K562 (cell line): Measurements from ENCODE around the gene FSTL4. TPM values are rescaled to one million over a fixed set of nuclear protein-coding genes. Genes with fewer than 3 reads are reported as not detected.

Experiments
- ASH1L ChIP-seq: fragments of 450-650 bp; IDR thresholded peaks from 2 replicates; pipeline ENCODE4 v1.6.1; 2018; ENCODE audit warnings: borderline replicate concordance, mild to moderate bottlenecking, low read depth; ENCODE audit not compliant: partially characterized antibody
- ATF4 ChIP-seq: fragments of 450-650 bp; formaldehyde crosslinking; IDR thresholded peaks from 2 replicates; pipeline ENCODE4 v1.4.0; 2022; ENCODE audit warnings: mild to moderate bottlenecking, moderate library complexity
- BCL6 ChIP-seq: fragments of 250-450 bp; sonication (Bioruptor Pico); IDR thresholded peaks from 2 replicates; pipeline ENCODE4 v1.4.0; 2020
- CEBPB ChIP-seq: fragments of 450-650 bp; IDR thresholded peaks from 2 replicates; pipeline ENCODE4 v1.6.1; 2016; ENCODE audit warnings: missing genetic modification characterization, missing compliant biosample characterization
- CTCFL ChIP-seq: IDR thresholded peaks from 2 replicates; pipeline ENCODE4 v1.6.1; 2011; ENCODE audit warnings: borderline replicate concordance, low read depth, mild to moderate bottlenecking, moderate library complexity, low read length; ENCODE audit not compliant: insufficient read depth, poor library complexity, severe bottlenecking
- ETV1 ChIP-seq: fragments of 450-650 bp; conservative IDR thresholded peaks from 2 replicates; pipeline ENCODE4 v1.6.1; 2016; ENCODE audit warnings: missing genetic modification characterization, control low read depth, low read depth, missing compliant biosample characterization
- GABPA ChIP-seq: fragments of 200-800 bp; sonication (Bioruptor generic); conservative IDR thresholded peaks from 2 replicates; pipeline ENCODE4 v1.6.1; 2016; ENCODE audit warnings: low read depth, missing genetic modification characterization, missing compliant biosample characterization
- JUND ChIP-seq, 2 experiments: IDR thresholded peaks; 2 replicates in 1 of 2; 3 replicates in 1 of 2; pipeline ENCODE4 v1.6.1; 2011; ENCODE audit warnings: borderline replicate concordance in 2 of 2, low read depth in 2 of 2, low read length in 2 of 2, improper control_type of control experiment in 1 of 2, missing biosample characterization in 1 of 2, missing genetic modification characterization in 1 of 2, missing genetic modification reagents in 1 of 2
- KLF6 ChIP-seq: fragments of 250-450 bp; sonication (Bioruptor Pico); IDR thresholded peaks from 2 replicates; pipeline ENCODE4 v1.4.0; 2020; ENCODE audit warnings: mild to moderate bottlenecking, moderate library complexity, borderline replicate concordance
- MBD2 ChIP-seq: sonication (generic); IDR thresholded peaks from 2 replicates; pipeline ENCODE4 v1.6.1; 2016; ENCODE audit warnings: low read depth, borderline replicate concordance
- NBN ChIP-seq: fragments of 450-650 bp; IDR thresholded peaks from 2 replicates; pipeline ENCODE4 v1.6.1; 2016; ENCODE audit warnings: low read depth, mild to moderate bottlenecking
- NR2C2 ChIP-seq, 2 experiments: fragments of 200-800 bp in 1 of 2; sonication (Bioruptor generic) in 1 of 2; sonication (generic) in 1 of 2; formaldehyde crosslinking in 1 of 2; IDR thresholded peaks; 2 replicates each; pipeline versions ENCODE4 v1.6.1 to v1.8.0; 2016 to 2022; ENCODE audit warnings: mild to moderate bottlenecking in 1 of 2, missing compliant biosample characterization in 1 of 2, missing genetic modification characterization in 1 of 2, missing genetic modification reagents in 1 of 2
- RBM17 ChIP-seq: fragments of 200-400 bp; formaldehyde crosslinking; IDR thresholded peaks from 2 replicates; pipeline ENCODE4 v1.6.1; 2017; ENCODE audit warnings: low read depth, mild to moderate bottlenecking, low read length, borderline replicate concordance
- RCOR1 ChIP-seq, 2 experiments: IDR thresholded peaks; 2 replicates each; pipeline ENCODE4 v1.6.1; 2012; ENCODE audit warnings: low read depth in 2 of 2, low read length in 2 of 2, borderline replicate concordance in 1 of 2, improper control_type of control experiment in 1 of 2
- XRCC4 ChIP-seq: IDR thresholded peaks from one replicate; pipeline ENCODE4 v1.6.1; 2011; ENCODE audit not compliant: insufficient read depth, insufficient read length; ENCODE audit errors: extremely low read depth
- ZC3H11A ChIP-seq: IDR thresholded peaks from 2 replicates; pipeline ENCODE4 v1.6.1; 2012; ENCODE audit warnings: low read depth, low read length, improper control_type of control experiment
- ZNF395 ChIP-seq: fragments of 200-800 bp; sonication (Bioruptor generic); IDR thresholded peaks from 2 replicates; pipeline ENCODE4 v1.6.1; 2017; ENCODE audit warnings: missing genetic modification characterization, missing compliant biosample characterization
- ZNF584 ChIP-seq: fragments of 200-800 bp; sonication (Bioruptor generic); IDR thresholded peaks from 2 replicates; pipeline ENCODE4 v1.6.1; 2016; ENCODE audit warnings: low read depth, mild to moderate bottlenecking, missing genetic modification characterization, missing compliant biosample characterization
- ZNF589 ChIP-seq: fragments of 200-800 bp; sonication (Bioruptor generic); IDR thresholded peaks from 2 replicates; pipeline ENCODE4 v1.6.1; 2016; ENCODE audit warnings: low read depth, missing genetic modification characterization, missing compliant biosample characterization
- polyA plus RNA-seq, 8 experiments: library from polyadenylated mRNA; depleted of rRNA in 4 of 8; stranded (reverse) in 5 of 8; unstranded in 3 of 8; fragments of >200 nt; fragmentation: Nextera tagmentation in 2 of 8; fragmentation: Illumina TruSeq in 1 of 8; extraction: Ambion mirVana in 2 of 8; extraction: Trizol in 1 of 8; gene quantifications; 2 replicates each; pipeline versions ENCODE4 v1.2.1 to v1.2.3, GENCODE V29; 2011 to 2014; ENCODE audit warnings: inconsistent platforms in 1 of 8, missing spikeins in 1 of 8
- total RNA-seq, 7 experiments: library from RNA; depleted of rRNA in 6 of 7; stranded (reverse); fragments of >200 nt in 6 of 7; fragmentation: Illumina TruSeq in 2 of 7; extraction: Trizol in 2 of 7; gene quantifications; 2 replicates each; pipeline versions ENCODE4 v1.2.1 to v1.2.3, GENCODE V29; 2011 to 2021; ENCODE audit warnings: low replicate concordance in 1 of 7
- TF ChIP-seq, protein P1 (sequence below): fragments of 450-650 bp; IDR thresholded peaks from 2 replicates; pipeline ENCODE4 v1.6.1; 2016; ENCODE audit warnings: low read depth, mild to moderate bottlenecking, moderate library complexity

Gene FSTL4
- total and polyA plus RNA-seq, 9 of the 15 experiments (the other 6 are each of a cell fraction or from before 2014, with no cell fraction given), result 0.08 to 0.18 (median 0.10) TPM; not detected in 5

GRCh38 chr5:133214153-133214820 is 398.1 kb downstream of the FSTL4 start (continued):
- peak; percentile 8; the same call in 1 of the 2 replicates for TF ChIP-seq ZNF395
- no peak for TF ChIP-seq ASH1L
- TF ChIP-seq CEBPB (tag), result 0 out of 2 replicates have a peak, but pooled peaks have one; percentile 11
- TF ChIP-seq RCOR1 (IDR thresholded peaks at IDR 0.05; ENCODE audit: borderline replicate concordance in 1 of 2, low read depth in 2 of 2, low read length in 2 of 2), result peak in 1 of 2 experiments; percentile 67; a peak in 2 of 4 replicates
- peak; percentile 65; the same call in 1 of the 2 replicates for TF ChIP-seq ATF4 (CRISPR knock-in tag)
- TF ChIP-seq CTCFL, result no peak
- TF ChIP-seq, protein P1, sequence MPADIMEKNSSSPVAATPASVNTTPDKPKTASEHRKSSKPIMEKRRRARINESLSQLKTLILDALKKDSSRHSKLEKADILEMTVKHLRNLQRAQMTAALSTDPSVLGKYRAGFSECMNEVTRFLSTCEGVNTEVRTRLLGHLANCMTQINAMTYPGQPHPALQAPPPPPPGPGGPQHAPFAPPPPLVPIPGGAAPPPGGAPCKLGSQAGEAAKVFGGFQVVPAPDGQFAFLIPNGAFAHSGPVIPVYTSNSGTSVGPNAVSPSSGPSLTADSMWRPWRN, result peak; percentile 30; the same call in 1 of the 2 replicates
- no peak for TF ChIP-seq ZC3H11A
- 0 out of 2 replicates have a peak, but pooled peaks have one; percentile 9 for TF ChIP-seq GABPA
- TF ChIP-seq JUND (IDR thresholded peaks at IDR 0.05; ENCODE audit: borderline replicate concordance, low read depth, low read length), result peak; percentile 35; the same call in 1 of the 2 replicates
- no peak; the same call in 2 of the 3 replicates for TF ChIP-seq JUND (tag; IDR thresholded peaks at IDR 0.05; ENCODE audit: borderline replicate concordance, low read depth, low read length)
- TF ChIP-seq KLF6 (CRISPR knock-in tag), result peak; percentile 26; the same call in 1 of the 2 replicates
- TF ChIP-seq RBM17, result no peak
- TF ChIP-seq ZNF589 (CRISPR knock-in tag), result peak; percentile 88; the same call in 1 of the 2 replicates
- TF ChIP-seq NBN, result no peak
- TF ChIP-seq XRCC4, result no peak
- TF ChIP-seq ZNF584, result 0 out of 2 replicates have a peak, but pooled peaks have one; percentile 47
- TF ChIP-seq NR2C2 (CRISPR knock-in tag; IDR thresholded peaks at IDR 0.05), result no peak
- TF ChIP-seq NR2C2 (tag; IDR thresholded peaks at IDR 0.05), result peak; percentile 70; the same call in 1 of the 2 replicates
- TF ChIP-seq ETV1 (tag), result peak; percentile 50; the same call in 1 of the 2 replicates
- TF ChIP-seq BCL6 (CRISPR knock-in tag), result 0 out of 2 replicates have a peak, but pooled peaks have one; percentile 26
- no peak for TF ChIP-seq MBD2
